ENCODE measurements around the gene PCDH11X. TPM values are rescaled to one million over a fixed set of nuclear protein-coding genes. Genes with fewer than 3 reads are reported as not detected.
"Not testable (repeated sequence)": the region's sequence is repeated elsewhere in the genome, so short reads cannot be mapped to it uniquely, and the experiment has no call there.

Gene PCDH11X, protein sequence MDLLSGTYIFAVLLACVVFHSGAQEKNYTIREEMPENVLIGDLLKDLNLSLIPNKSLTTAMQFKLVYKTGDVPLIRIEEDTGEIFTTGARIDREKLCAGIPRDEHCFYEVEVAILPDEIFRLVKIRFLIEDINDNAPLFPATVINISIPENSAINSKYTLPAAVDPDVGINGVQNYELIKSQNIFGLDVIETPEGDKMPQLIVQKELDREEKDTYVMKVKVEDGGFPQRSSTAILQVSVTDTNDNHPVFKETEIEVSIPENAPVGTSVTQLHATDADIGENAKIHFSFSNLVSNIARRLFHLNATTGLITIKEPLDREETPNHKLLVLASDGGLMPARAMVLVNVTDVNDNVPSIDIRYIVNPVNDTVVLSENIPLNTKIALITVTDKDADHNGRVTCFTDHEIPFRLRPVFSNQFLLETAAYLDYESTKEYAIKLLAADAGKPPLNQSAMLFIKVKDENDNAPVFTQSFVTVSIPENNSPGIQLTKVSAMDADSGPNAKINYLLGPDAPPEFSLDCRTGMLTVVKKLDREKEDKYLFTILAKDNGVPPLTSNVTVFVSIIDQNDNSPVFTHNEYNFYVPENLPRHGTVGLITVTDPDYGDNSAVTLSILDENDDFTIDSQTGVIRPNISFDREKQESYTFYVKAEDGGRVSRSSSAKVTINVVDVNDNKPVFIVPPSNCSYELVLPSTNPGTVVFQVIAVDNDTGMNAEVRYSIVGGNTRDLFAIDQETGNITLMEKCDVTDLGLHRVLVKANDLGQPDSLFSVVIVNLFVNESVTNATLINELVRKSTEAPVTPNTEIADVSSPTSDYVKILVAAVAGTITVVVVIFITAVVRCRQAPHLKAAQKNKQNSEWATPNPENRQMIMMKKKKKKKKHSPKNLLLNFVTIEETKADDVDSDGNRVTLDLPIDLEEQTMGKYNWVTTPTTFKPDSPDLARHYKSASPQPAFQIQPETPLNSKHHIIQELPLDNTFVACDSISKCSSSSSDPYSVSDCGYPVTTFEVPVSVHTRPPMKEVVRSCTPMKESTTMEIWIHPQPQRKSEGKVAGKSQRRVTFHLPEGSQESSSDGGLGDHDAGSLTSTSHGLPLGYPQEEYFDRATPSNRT (N-terminal part only)
- under 1 TPM; 0.15 to 0.28 TPM for total RNA-seq

- DNase-seq (ENCODE audit: low spot score); H3K9me3 ChIP-seq; H3K36me3 ChIP-seq; H3K27ac ChIP-seq; H3K27me3 ChIP-seq; H3K4me3 ChIP-seq; H3K4me1 ChIP-seq: not testable (repeated sequence)
Observed at GRCh38 chrX:91779135-91779534, at the start of gene PCDH11X. PCDH11X (plus strand) TSS chrX:91779375; CDS start chrX:91835505, 56,130 bp downstream.

GRCh38 chrX:91747446-91747845 is 31.7 kb upstream of the PCDH11X start:
- not testable (repeated sequence) for DNase-seq (ENCODE audit: low spot score); H3K9me3 ChIP-seq; H3K27me3 ChIP-seq; H3K4me3 ChIP-seq; H3K4me1 ChIP-seq; H3K36me3 ChIP-seq; H3K27ac ChIP-seq

DNA sequence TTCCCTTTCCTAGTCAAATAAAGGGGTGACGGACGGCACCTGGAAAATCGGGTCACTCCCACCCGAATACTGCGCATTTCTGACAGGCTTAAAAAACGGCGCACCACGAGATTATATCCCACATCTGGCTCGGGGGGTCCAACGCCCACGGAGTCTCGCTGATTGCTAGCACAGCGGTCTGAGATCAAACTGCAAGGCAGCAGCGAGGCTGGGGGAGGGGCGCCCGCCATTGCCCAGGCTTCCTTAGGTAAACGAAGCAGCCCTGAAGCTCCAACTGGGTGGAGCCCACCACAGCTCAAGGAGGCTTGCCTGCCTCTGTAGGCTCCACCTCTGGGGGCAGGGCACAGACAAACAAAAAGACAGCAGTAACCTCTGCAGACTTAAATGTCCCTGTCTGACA is 26.2 kb upstream of the PCDH11X start:
- H3K4me1 ChIP-seq; H3K9me3 ChIP-seq; DNase-seq (ENCODE audit: low spot score); H3K36me3 ChIP-seq; H3K27ac ChIP-seq; H3K4me3 ChIP-seq; H3K27me3 ChIP-seq: not testable (repeated sequence)

GRCh38 chrX:91770619-91771488 is 8.3 kb upstream of the PCDH11X start:
- peak in 1 of 2 donors; percentile 33 for TF ChIP-seq CTCF (IDR thresholded peaks at IDR 0.05)
- not testable (repeated sequence) for DNase-seq (ENCODE audit: low spot score)

DNA sequence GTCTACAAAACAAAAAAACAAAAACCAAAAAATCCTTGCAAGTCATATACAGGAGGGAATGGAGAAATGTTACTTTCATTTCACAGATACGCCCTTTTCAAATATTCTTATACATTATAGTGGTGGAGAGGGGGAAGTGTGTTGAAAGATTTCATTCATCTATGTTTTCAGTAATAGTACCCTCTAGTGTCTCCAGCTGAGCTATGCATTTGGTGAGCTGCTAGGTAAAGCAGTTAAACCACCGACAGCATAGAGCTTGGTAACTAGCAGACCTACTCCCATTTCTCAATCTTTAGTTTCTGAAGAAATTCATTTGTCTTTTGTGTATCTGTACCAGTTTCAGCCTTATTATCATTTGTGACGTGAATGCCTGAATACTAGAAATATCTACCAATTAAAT is 5.2 kb upstream of the PCDH11X start:
- not testable (repeated sequence) for H3K4me3 ChIP-seq; H3K27ac ChIP-seq; H3K36me3 ChIP-seq; H3K9me3 ChIP-seq; H3K4me1 ChIP-seq; DNase-seq (ENCODE audit: low spot score); H3K27me3 ChIP-seq

More at GRCh38 chrX:91770619-91771488, 8.3 kb upstream of the PCDH11X start:
- H3K4me3 ChIP-seq, H3K4me1 ChIP-seq, H3K27me3 ChIP-seq, H3K36me3 ChIP-seq, H3K9me3 ChIP-seq, H3K27ac ChIP-seq: not testable (repeated sequence)

GRCh38 chrX:91780008-91780407 is 833 bp downstream of the PCDH11X start:
- H3K27me3 ChIP-seq; H3K4me1 ChIP-seq; H3K36me3 ChIP-seq; DNase-seq (ENCODE audit: low spot score); H3K27ac ChIP-seq; H3K9me3 ChIP-seq; H3K4me3 ChIP-seq: not testable (repeated sequence)

DNA sequence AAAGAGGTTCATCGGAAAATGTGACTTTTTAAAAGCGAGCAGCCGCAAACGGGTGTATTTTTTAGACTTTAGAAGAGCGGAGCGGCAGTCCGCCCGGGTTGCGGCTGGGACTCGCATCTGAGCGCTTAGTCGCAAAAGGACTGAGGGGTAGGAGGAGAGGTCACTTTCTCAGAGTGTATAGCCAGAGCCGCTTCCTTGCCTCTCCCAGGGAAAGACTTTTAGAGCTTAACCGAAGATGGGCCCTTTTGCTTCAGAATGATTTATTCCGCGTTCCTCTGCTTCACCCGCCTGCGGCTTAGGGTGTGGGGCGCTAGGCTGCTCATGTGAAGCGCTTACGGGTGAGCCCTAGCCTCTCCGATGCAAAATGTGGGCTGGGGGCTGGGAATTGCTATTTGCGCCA is 1.5 kb downstream of the PCDH11X start:
- H3K36me3 ChIP-seq; H3K9me3 ChIP-seq; H3K4me3 ChIP-seq; H3K4me1 ChIP-seq; H3K27me3 ChIP-seq; DNase-seq (ENCODE audit: low spot score); H3K27ac ChIP-seq: not testable (repeated sequence)

GRCh38 chrX:91781553-91782298 is 2.6 kb downstream of the PCDH11X start:
- not testable (repeated sequence) for H3K4me1 ChIP-seq; H3K36me3 ChIP-seq; H3K9me3 ChIP-seq; H3K27me3 ChIP-seq; DNase-seq (ENCODE audit: low spot score); H3K27ac ChIP-seq
- peak overlapping the region in 1 of 2 donors; percentile 4 for H3K4me3 ChIP-seq

GRCh38 chrX:91782825-91783224 is 3.6 kb downstream of the PCDH11X start:
- not testable (repeated sequence) for H3K4me3 ChIP-seq; DNase-seq (ENCODE audit: low spot score); H3K36me3 ChIP-seq; H3K27ac ChIP-seq; H3K27me3 ChIP-seq; H3K4me1 ChIP-seq; H3K9me3 ChIP-seq

GRCh38 chrX:91817537-91817936 is 38.4 kb downstream of the PCDH11X start:
- not testable (repeated sequence) for H3K27me3 ChIP-seq

GRCh38 chrX:91825321-91825720 is 46.1 kb downstream of the PCDH11X start:
- not testable (repeated sequence) for DNase-seq (ENCODE audit: low spot score); H3K4me3 ChIP-seq; H3K27ac ChIP-seq; H3K9me3 ChIP-seq; H3K27me3 ChIP-seq; H3K36me3 ChIP-seq; H3K4me1 ChIP-seq

More at GRCh38 chrX:91817537-91817936, 38.4 kb downstream of the PCDH11X start:
- not testable (repeated sequence) for H3K4me1 ChIP-seq; H3K9me3 ChIP-seq; H3K27ac ChIP-seq; DNase-seq (ENCODE audit: low spot score); H3K4me3 ChIP-seq; H3K36me3 ChIP-seq
